CD8-positive, alpha-beta memory T cell (primary cell): ENCODE results near the gene CASZ1. TPM values are rescaled to one million over a fixed set of nuclear protein-coding genes. Genes with fewer than 3 reads are reported as not detected.

ENCODE experiments used
- CTCF ChIA-PET: fragments of 350-600 bp; sonication (Branson Sonifier 250); formaldehyde crosslinking; loops from one replicate; lab custom pipeline; 2021; ENCODE audit warnings: antibody characterized with exemption; lab: Charles Lee
- POLR2A ChIA-PET: fragments of 350-600 bp; sonication (Branson Sonifier 250); formaldehyde crosslinking; loops from one replicate; lab custom pipeline; 2021; ENCODE audit warnings: antibody characterized with exemption; lab: Charles Lee
- DNase-seq, 5 donors: peaks; one replicate each; pipeline versions ENCODE4 v3.0.0 to v3.0.0-alpha.2; 2020 to 2022; ENCODE audit warnings: mixed read lengths in 1 of 5
- H3K27ac ChIP-seq: one replicate; pipeline ENCODE4 v1.7.0; 2013; ENCODE audit warnings: low read depth, mild to moderate bottlenecking, low read length, moderate library complexity
- H3K27me3 ChIP-seq: 2 replicates; pipeline ENCODE4 v1.7.0; 2013; ENCODE audit warnings: low read length, mild to moderate bottlenecking; ENCODE audit not compliant: insufficient read depth, poor library complexity, severe bottlenecking
- H3K36me3 ChIP-seq: 2 replicates; pipeline ENCODE4 v1.7.0; 2013; ENCODE audit warnings: mild to moderate bottlenecking, low read length, moderate library complexity; ENCODE audit not compliant: insufficient read depth
- H3K4me1 ChIP-seq: 2 replicates; pipeline ENCODE4 v1.7.0; 2013; ENCODE audit warnings: mild to moderate bottlenecking, low read length, moderate library complexity; ENCODE audit not compliant: insufficient read depth
- H3K4me3 ChIP-seq: 2 replicates; pipeline ENCODE4 v1.7.0; 2013; ENCODE audit warnings: mild to moderate bottlenecking, low read length
- H3K9me3 ChIP-seq: 2 replicates; pipeline ENCODE4 v1.7.0; 2013; ENCODE audit warnings: mild to moderate bottlenecking, low read length
- H3K27ac Mint-ChIP-seq, 8 donors: one replicate each; pipeline ENCODE4 v1.8.0; 2020 to 2021; ENCODE audit warnings: mixed read lengths in 8 of 8, mild to moderate bottlenecking in 6 of 8, inconsistent platforms in 3 of 8, moderate library complexity in 3 of 8
- H3K27me3 Mint-ChIP-seq, 2 donors: one replicate each; pipeline ENCODE4 v1.8.0; 2020 to 2021; ENCODE audit warnings: mixed read lengths in 2 of 2, mild to moderate bottlenecking in 1 of 2, moderate library complexity in 1 of 2
- H3K36me3 Mint-ChIP-seq, 3 donors: one replicate each; pipeline ENCODE4 v1.8.0; 2020 to 2021; ENCODE audit warnings: mixed read lengths in 3 of 3, inconsistent platforms in 1 of 3, mild to moderate bottlenecking in 1 of 3
- H3K4me1 Mint-ChIP-seq, 3 donors: one replicate each; pipeline ENCODE4 v1.8.0; 2020 to 2021; ENCODE audit warnings: mixed read lengths in 3 of 3, inconsistent platforms in 1 of 3, mild to moderate bottlenecking in 1 of 3
- H3K4me3 Mint-ChIP-seq, 7 donors: one replicate each; pipeline ENCODE4 v1.8.0; 2020 to 2021; ENCODE audit warnings: mixed read lengths in 7 of 7, mild to moderate bottlenecking in 6 of 7, moderate library complexity in 4 of 7, inconsistent platforms in 2 of 7
- H3K9me3 Mint-ChIP-seq, 5 donors: one replicate each; pipeline ENCODE4 v1.8.0; 2020 to 2022; ENCODE audit warnings: mixed read lengths in 5 of 5, mild to moderate bottlenecking in 3 of 5, moderate library complexity in 2 of 5, inconsistent platforms in 1 of 5
- polyA plus RNA-seq: library from polyadenylated mRNA; unstranded; fragments of 300-500 nt; fragmentation: Illumina TruSeq; gene quantifications from one replicate; pipeline ENCODE4 v1.2.3, GENCODE V29; 2021
- total RNA-seq, 2 experiments: library from RNA; stranded (reverse); gene quantifications; one replicate each; pipeline ENCODE4 v1.2.3, GENCODE V29; 2021

Gene CASZ1
- total and polyA plus RNA-seq, 3 experiments from 2014 or later: 2.2 to 10.5 (median 9.9) TPM

DNA sequence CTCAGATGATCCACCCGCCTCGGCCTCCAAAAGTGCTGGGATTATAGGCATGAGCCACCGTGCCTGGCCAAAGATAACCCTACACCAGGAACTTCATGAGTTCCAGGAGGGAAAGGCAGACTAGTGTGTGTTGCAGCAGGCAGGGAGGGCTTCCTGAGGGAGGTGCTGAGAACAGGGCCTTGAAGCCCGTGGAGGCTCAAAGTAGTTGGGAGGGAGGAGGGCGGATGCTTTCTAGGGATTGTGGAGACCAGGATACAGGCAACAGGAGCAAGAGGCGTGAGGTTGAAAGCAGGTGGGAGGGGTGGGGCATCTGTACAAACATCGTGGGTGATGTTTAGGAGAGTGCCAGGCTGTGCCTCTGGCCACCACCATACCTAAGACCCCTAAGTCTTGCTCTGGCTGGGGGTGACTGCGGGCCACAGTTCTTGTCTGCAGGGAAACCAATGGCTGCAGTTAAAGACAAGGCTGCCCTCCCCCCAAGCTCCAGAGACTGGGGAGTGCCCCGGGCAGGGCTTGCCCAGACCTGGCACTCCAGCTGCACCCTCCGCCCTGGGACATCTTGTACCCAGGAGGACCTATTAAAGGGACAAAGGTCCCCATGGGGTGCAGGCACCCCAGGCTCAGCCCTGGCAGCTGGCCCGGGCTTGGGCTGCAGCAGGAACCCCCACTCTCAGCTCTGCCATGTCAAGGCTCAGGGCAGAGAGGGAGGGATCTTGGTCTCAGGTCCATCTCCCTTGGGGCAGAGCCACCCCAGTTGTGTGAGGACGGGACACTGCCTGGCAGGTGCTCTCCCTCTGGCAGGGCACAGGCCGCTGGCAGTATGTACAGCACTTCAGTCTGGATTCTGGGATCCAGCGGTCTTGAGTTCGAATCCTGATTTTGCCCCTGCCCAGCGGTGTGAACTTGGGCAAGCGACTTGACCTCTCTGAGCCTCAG lies 22.1 kb upstream of the CASZ1 start:
- H3K9me3 ChIP-seq: no peaks in the 10 kb centered on the region
- H3K36me3 ChIP-seq: no peaks in the 10 kb centered on the region
- Mint-ChIP-seq H3K36me3 (no peaks in the 10 kb centered on the region), H3K27me3 (peaks cover 2 to 26% of the 10 kb centered on the region in 2 donors), H3K27ac (peak overlapping the region in 1 of 8 donors; percentile 89), H3K4me3 (no peak overlapping the region), H3K9me3 (no peaks in the 10 kb centered on the region), H3K4me1 (no peaks in the 10 kb centered on the region)
- ChIA-PET CTCF (no interaction called here), POLR2A (no interaction called here)
- H3K27ac ChIP-seq: no peak overlapping the region
- no peaks in the 10 kb centered on the region for H3K27me3 ChIP-seq
- H3K4me3 ChIP-seq: no peak overlapping the region
- H3K4me1 ChIP-seq: no peaks in the 10 kb centered on the region
- no peak for DNase-seq

DNA sequence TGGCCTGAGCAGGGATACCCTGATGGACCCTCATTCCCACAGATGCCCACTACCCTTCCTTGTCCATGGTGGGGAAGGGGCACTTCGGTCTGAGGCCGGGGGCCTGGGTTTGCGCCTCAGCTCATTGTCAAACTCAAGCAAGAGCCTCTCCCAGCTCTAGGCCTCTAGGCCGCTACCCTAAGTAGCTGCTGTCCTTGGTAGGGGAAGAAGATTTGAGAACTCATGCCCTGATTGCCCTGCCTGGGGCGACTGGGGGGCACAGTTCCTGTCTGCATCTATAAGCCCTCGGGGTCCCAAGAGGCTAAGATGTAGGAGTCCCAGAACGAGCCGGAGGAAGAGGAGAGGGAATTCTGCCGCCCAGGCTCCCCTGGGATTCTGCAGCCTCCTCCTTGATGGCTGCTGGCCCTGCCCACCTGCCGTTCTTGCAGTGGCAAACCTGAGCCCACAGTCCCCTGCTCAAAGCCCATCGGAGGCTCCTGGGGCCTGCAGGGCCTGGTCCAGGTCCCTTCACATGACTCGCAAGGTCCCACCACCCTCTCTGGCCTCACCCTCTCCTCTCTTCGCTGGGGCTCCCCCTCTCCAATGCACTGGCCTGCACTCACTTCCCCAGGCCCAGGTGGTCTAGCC lies 20.4 kb upstream of the CASZ1 start:
- H3K27me3 ChIP-seq: no peaks in the 10 kb centered on the region
- H3K27ac Mint-ChIP-seq: no peak overlapping the region
- no peaks in the 10 kb centered on the region for H3K9me3 ChIP-seq
- CTCF ChIA-PET: no interaction called here
- no peak overlapping the region for H3K27ac ChIP-seq
- peaks cover 6 to 21% of the 10 kb centered on the region in 2 donors for H3K27me3 Mint-ChIP-seq
- POLR2A ChIA-PET: no interaction called here
- H3K4me3 Mint-ChIP-seq: no peak overlapping the region
- H3K36me3 ChIP-seq: no peaks in the 10 kb centered on the region
- no peak overlapping the region for H3K4me3 ChIP-seq
- no peak for DNase-seq
- no peaks in the 10 kb centered on the region for H3K9me3 Mint-ChIP-seq
- H3K4me1 Mint-ChIP-seq: no peaks in the 10 kb centered on the region
- H3K36me3 Mint-ChIP-seq: no peaks in the 10 kb centered on the region
- H3K4me1 ChIP-seq: no peaks in the 10 kb centered on the region

- Mint-ChIP-seq H3K9me3 (no peaks in the 10 kb centered on the region), H3K27me3 (peaks cover 7 to 25% of the 10 kb centered on the region in 2 donors), H3K36me3 (no peaks in the 10 kb centered on the region), H3K27ac (no peak overlapping the region), H3K4me1 (no peaks in the 10 kb centered on the region), H3K4me3 (no peak overlapping the region)
- CTCF ChIA-PET: no interaction called here
- H3K9me3 ChIP-seq: no peaks in the 10 kb centered on the region
- no peaks in the 10 kb centered on the region for H3K36me3 ChIP-seq
- H3K4me1 ChIP-seq: no peaks in the 10 kb centered on the region
- no peak overlapping the region for H3K4me3 ChIP-seq
- no peaks in the 10 kb centered on the region for H3K27me3 ChIP-seq
- DNase-seq: no peak
- POLR2A ChIA-PET: no interaction called here
- H3K27ac ChIP-seq: no peak overlapping the region
These were observed 19.8 kb upstream of the CASZ1 start for GRCh38 chr1:10816233-10816632.

DNA sequence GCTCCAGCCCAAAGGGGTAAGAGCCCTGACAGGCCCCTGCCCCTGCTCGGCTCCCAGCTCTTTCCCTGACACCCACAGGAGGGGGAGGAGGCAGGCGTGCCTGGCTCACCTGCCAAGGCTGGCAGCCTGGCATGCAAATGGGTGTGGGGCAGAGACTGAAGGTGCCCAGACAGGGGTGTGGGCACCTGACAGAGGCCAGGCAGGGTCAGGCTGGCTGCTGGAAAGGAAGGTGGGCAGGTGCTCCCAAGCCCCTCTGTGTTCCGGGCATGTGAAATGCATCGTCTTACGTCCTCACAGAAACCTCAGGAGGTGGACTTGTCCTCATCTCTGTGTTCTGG lies 19.4 kb upstream of the CASZ1 start:
- no peak for DNase-seq
- peaks cover 7 to 29% of the 10 kb centered on the region in 2 donors for H3K27me3 Mint-ChIP-seq

DNA sequence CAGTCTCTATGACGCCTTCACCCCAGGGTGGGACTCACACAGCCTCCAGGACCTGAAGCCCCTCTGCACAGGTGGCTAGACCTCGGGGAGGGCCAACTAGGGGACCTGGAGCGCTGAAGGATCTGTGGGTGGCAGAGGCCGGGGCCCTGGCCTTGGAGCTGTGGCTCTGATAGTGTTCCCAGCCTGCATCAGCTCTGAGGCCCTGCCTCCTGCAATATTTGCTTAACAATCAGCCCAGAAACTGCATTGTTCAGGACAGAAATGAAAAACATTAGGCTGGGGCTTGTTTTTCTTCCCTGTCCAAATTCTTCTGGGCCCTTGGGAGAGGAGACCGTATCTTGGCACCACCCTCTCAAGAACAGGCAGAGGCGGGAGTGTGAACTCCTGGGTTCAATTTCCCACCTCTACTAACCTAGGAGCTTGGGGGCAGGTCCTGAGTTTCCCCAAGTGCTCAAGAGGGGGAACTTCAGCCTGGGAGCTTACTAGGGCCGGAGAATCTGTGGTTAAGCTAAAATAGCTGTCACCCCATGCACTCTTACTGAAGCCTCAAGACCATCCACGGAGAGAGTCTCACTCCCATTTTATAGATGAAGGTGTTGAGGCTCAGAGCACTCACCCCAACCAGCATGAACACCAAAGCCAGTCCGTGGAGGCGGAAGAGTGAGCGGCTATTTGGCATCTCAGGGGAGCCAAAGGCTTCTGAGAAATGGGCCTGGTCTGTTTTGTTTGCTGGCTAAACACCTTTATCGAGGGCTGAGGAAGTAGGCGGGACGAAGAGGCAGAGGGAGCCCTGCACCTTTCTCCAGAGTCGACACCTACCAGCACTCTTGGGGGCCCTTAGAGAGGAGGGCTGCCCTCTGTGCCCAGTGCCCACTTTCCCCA lies 18.8 kb upstream of the CASZ1 start:
- Histone ChIP-seq H3K9me3 (no peaks in the 10 kb centered on the region), H3K36me3 (no peaks in the 10 kb centered on the region), H3K27me3 (no peaks in the 10 kb centered on the region), H3K27ac (no peak overlapping the region), H3K4me3 (no peak overlapping the region), H3K4me1 (no peaks in the 10 kb centered on the region)
- Mint-ChIP-seq H3K27ac (peak overlapping the region in 1 of 8 donors; percentile 86), H3K27me3 (peaks cover 7 to 34% of the 10 kb centered on the region in 2 donors), H3K9me3 (no peaks in the 10 kb centered on the region), H3K4me3 (peak overlapping the region in 1 of 7 donors; percentile 66), H3K4me1 (no peaks in the 10 kb centered on the region), H3K36me3 (no peaks in the 10 kb centered on the region)
- CTCF ChIA-PET: no interaction called here
- no peak for DNase-seq
- POLR2A ChIA-PET: no interaction called here

More for the DNA sequence above, 19.4 kb upstream of the CASZ1 start:
- Histone ChIP-seq H3K4me1 (no peaks in the 10 kb centered on the region), H3K36me3 (no peaks in the 10 kb centered on the region), H3K4me3 (no peak overlapping the region), H3K27ac (no peak overlapping the region), H3K9me3 (no peaks in the 10 kb centered on the region), H3K27me3 (no peaks in the 10 kb centered on the region)
- no peak overlapping the region for H3K27ac Mint-ChIP-seq
- POLR2A ChIA-PET: no interaction called here
- CTCF ChIA-PET: no interaction called here
- H3K4me3 Mint-ChIP-seq: no peak overlapping the region
- no peaks in the 10 kb centered on the region for H3K9me3 Mint-ChIP-seq
- no peaks in the 10 kb centered on the region for H3K36me3 Mint-ChIP-seq
- no peaks in the 10 kb centered on the region for H3K4me1 Mint-ChIP-seq

GRCh38 chr1:10814312-10814711 lies 17.9 kb upstream of the CASZ1 start:
- POLR2A ChIA-PET: no interaction called here
- no peaks in the 10 kb centered on the region for H3K9me3 Mint-ChIP-seq

GRCh38 chr1:10813799-10814198 lies 17.4 kb upstream of the CASZ1 start:
- no peak overlapping the region for H3K4me3 Mint-ChIP-seq
- H3K4me1 Mint-ChIP-seq: no peaks in the 10 kb centered on the region
- Histone ChIP-seq H3K4me1 (no peaks in the 10 kb centered on the region), H3K27me3 (no peaks in the 10 kb centered on the region), H3K27ac (no peak overlapping the region), H3K4me3 (no peak overlapping the region), H3K36me3 (no peaks in the 10 kb centered on the region), H3K9me3 (no peaks in the 10 kb centered on the region)
- no peaks in the 10 kb centered on the region for H3K9me3 Mint-ChIP-seq
- peaks cover 7 to 41% of the 10 kb centered on the region in 2 donors for H3K27me3 Mint-ChIP-seq
- H3K36me3 Mint-ChIP-seq: no peaks in the 10 kb centered on the region
- POLR2A ChIA-PET: no interaction called here
- no peak for DNase-seq
- H3K27ac Mint-ChIP-seq: no peak overlapping the region
- CTCF ChIA-PET: no interaction called here

More at GRCh38 chr1:10814312-10814711, 17.9 kb upstream of the CASZ1 start:
- H3K27me3 ChIP-seq: no peaks in the 10 kb centered on the region
- H3K4me1 ChIP-seq: no peaks in the 10 kb centered on the region
- DNase-seq: no peak
- H3K9me3 ChIP-seq: no peaks in the 10 kb centered on the region
- Mint-ChIP-seq H3K27ac (no peak overlapping the region), H3K36me3 (no peaks in the 10 kb centered on the region), H3K4me1 (no peaks in the 10 kb centered on the region), H3K4me3 (no peak overlapping the region), H3K27me3 (peaks cover 7 to 40% of the 10 kb centered on the region in 2 donors)
- CTCF ChIA-PET: no interaction called here
- no peak overlapping the region for H3K27ac ChIP-seq
- no peak overlapping the region for H3K4me3 ChIP-seq
- no peaks in the 10 kb centered on the region for H3K36me3 ChIP-seq
